H9 (cell line): ENCODE data around the gene MBP. TPM values are rescaled to one million over a fixed set of nuclear protein-coding genes. Genes with fewer than 3 reads are reported as not detected.

Experiments used
- DNase-seq: peaks from one replicate; pipeline ENCODE4 v3.0.0-alpha.2; 2017
- H2AFZ ChIP-seq: one replicate; pipeline ENCODE4 v1.6.1; 2013; ENCODE audit warnings: mild to moderate bottlenecking, low read length, control low read depth, moderate library complexity
- H2AK5ac ChIP-seq: 2 replicates; pipeline ENCODE4 v1.6.1; 2013; ENCODE audit warnings: low read length, control low read depth, mixed read lengths; ENCODE audit not compliant: insufficient read length
- H2BK120ac ChIP-seq: one replicate; pipeline ENCODE4 v1.6.1; 2013; ENCODE audit warnings: low read depth, mild to moderate bottlenecking, low read length, control low read depth, inconsistent platforms; ENCODE audit not compliant: poor library complexity, severe bottlenecking
- H2BK12ac ChIP-seq: 2 replicates; pipeline ENCODE4 v1.6.1; 2013; ENCODE audit warnings: low read length, control low read depth, mixed read lengths, low read depth; ENCODE audit not compliant: insufficient read length
- H2BK15ac ChIP-seq: 2 replicates; pipeline ENCODE4 v1.6.1; 2013; ENCODE audit warnings: low read depth, low read length, control low read depth
- H2BK20ac ChIP-seq: one replicate; pipeline ENCODE4 v1.6.1; 2013; ENCODE audit warnings: low read depth, mild to moderate bottlenecking, low read length, control low read depth, inconsistent platforms; ENCODE audit not compliant: poor library complexity, severe bottlenecking
- H2BK5ac ChIP-seq: 2 replicates; pipeline ENCODE4 v1.6.1; 2013; ENCODE audit warnings: low read length, control low read depth, mixed read lengths; ENCODE audit not compliant: insufficient read length
- H3K14ac ChIP-seq: 2 replicates; pipeline ENCODE4 v1.6.1; 2013; ENCODE audit warnings: low read length, control low read depth; ENCODE audit not compliant: insufficient read depth
- H3K18ac ChIP-seq: 2 replicates; pipeline ENCODE4 v1.6.1; 2013; ENCODE audit warnings: low read depth, mild to moderate bottlenecking, mixed read lengths, low read length, control low read depth; ENCODE audit not compliant: insufficient read length
- H3K23ac ChIP-seq: 2 replicates; pipeline ENCODE4 v1.6.1; 2013; ENCODE audit warnings: low read length, control low read depth, mixed read lengths, low read depth; ENCODE audit not compliant: insufficient read length
- H3K23me2 ChIP-seq: 2 replicates; pipeline ENCODE4 v1.6.1; 2013; ENCODE audit warnings: low read depth, mild to moderate bottlenecking, mixed read lengths, low read length, control low read depth; ENCODE audit not compliant: insufficient read length, poor library complexity, severe bottlenecking
- H3K27ac ChIP-seq: 2 replicates; pipeline ENCODE4 v1.5.1; 2013; ENCODE audit warnings: low read length, control low read depth, mixed read lengths, low read depth; ENCODE audit not compliant: insufficient read length
- H3K27me3 ChIP-seq: 2 replicates; pipeline ENCODE4 v1.6.1; 2013; ENCODE audit warnings: low read length, control low read depth, inconsistent platforms; ENCODE audit not compliant: insufficient read depth
- H3K4ac ChIP-seq: 2 replicates; pipeline ENCODE4 v1.6.1; 2013; ENCODE audit warnings: low read depth, mild to moderate bottlenecking, control low read depth, inconsistent platforms, low read length, moderate library complexity
- H3K4me1 ChIP-seq: 2 replicates; pipeline ENCODE4 v1.6.1; 2013; ENCODE audit warnings: low read length, control low read depth, inconsistent platforms; ENCODE audit not compliant: insufficient read depth
- H3K4me2 ChIP-seq: 2 replicates; pipeline ENCODE4 v1.6.1; 2013; ENCODE audit warnings: low read length, control low read depth, mixed read lengths; ENCODE audit not compliant: insufficient read length, insufficient read depth
- H3K56ac ChIP-seq: 2 replicates; pipeline ENCODE4 v1.6.1; 2013; ENCODE audit warnings: low read depth, mild to moderate bottlenecking, mixed read lengths, low read length, control low read depth; ENCODE audit not compliant: insufficient read length
- H3K79me1 ChIP-seq: 2 replicates; pipeline ENCODE4 v1.6.1; 2013; ENCODE audit warnings: low read depth, mild to moderate bottlenecking, moderate library complexity, low read length, control low read depth, inconsistent platforms; ENCODE audit not compliant: insufficient read depth, poor library complexity, severe bottlenecking
- H3K79me2 ChIP-seq: 2 replicates; pipeline ENCODE4 v1.6.1; 2013; ENCODE audit warnings: low read length, control low read depth, inconsistent platforms; ENCODE audit not compliant: insufficient read depth
- H3K9ac ChIP-seq: 2 replicates; pipeline ENCODE4 v1.6.1; 2013; ENCODE audit warnings: low read length, control low read depth, mixed read lengths; ENCODE audit not compliant: insufficient read length; ENCODE audit errors: extremely low read depth
- H3K9me3 ChIP-seq: one replicate; pipeline ENCODE4 v1.6.1; 2013; ENCODE audit warnings: low read depth, low read length, inconsistent platforms; ENCODE audit not compliant: control insufficient read depth
- H3T11ph ChIP-seq: one replicate; pipeline ENCODE4 v1.6.1; 2013; ENCODE audit warnings: mild to moderate bottlenecking, low read length, control low read depth, inconsistent platforms
- H4K20me1 ChIP-seq: one replicate; pipeline ENCODE4 v1.6.1; 2013; ENCODE audit not compliant: control insufficient read depth, insufficient read length, insufficient read depth
- H4K5ac ChIP-seq: 2 replicates; pipeline ENCODE4 v1.6.1; 2013; ENCODE audit warnings: low read depth, mild to moderate bottlenecking, mixed read lengths, low read length, control low read depth; ENCODE audit not compliant: insufficient read length
- H4K8ac ChIP-seq: replicated peaks from 2 replicates; pipeline ENCODE4 v1.6.1; 2013; ENCODE audit warnings: low read length, control low read depth, mixed read lengths, low read depth; ENCODE audit not compliant: insufficient read length
- H4K91ac ChIP-seq: 2 replicates; pipeline ENCODE4 v1.6.1; 2013; ENCODE audit warnings: low read depth, mild to moderate bottlenecking, moderate library complexity, mixed read lengths, low read length, control low read depth; ENCODE audit not compliant: insufficient read length
- H3K27ac Mint-ChIP-seq, 3 experiments: 2 replicates in 2 of 3; 3 replicates in 1 of 3; pipeline ENCODE4 v1.8.0; 2020 to 2021; ENCODE audit warnings: mixed read lengths in 3 of 3, mild to moderate bottlenecking in 1 of 3, moderate library complexity in 1 of 3
- H3K27me3 Mint-ChIP-seq: 2 replicates; pipeline ENCODE4 v1.8.0; 2021; ENCODE audit warnings: low read depth, mild to moderate bottlenecking, moderate library complexity, mixed read lengths
- H3K36me3 Mint-ChIP-seq, 3 experiments: 2 replicates in 2 of 3; 3 replicates in 1 of 3; pipeline ENCODE4 v1.8.0; 2020 to 2021; ENCODE audit warnings: low read depth in 3 of 3, mixed read lengths in 3 of 3; ENCODE audit not compliant: insufficient read depth in 1 of 3
- H3K4me1 Mint-ChIP-seq, 2 experiments: 2 replicates each; pipeline ENCODE4 v1.8.0; 2020; ENCODE audit warnings: mixed read lengths in 2 of 2
- H3K4me3 Mint-ChIP-seq, 2 experiments: 2 replicates in 1 of 2; 3 replicates in 1 of 2; pipeline ENCODE4 v1.8.0; 2020 to 2021; ENCODE audit warnings: mild to moderate bottlenecking in 2 of 2, mixed read lengths in 2 of 2, moderate library complexity in 1 of 2
- H3K9me3 Mint-ChIP-seq, 2 experiments: 2 replicates in 1 of 2; 3 replicates in 1 of 2; pipeline ENCODE4 v1.8.0; 2020; ENCODE audit warnings: mild to moderate bottlenecking in 2 of 2, mixed read lengths in 2 of 2, moderate library complexity in 1 of 2
- CTCF ChIP-seq: fragments of 200-600 bp; sonication (generic); conservative IDR thresholded peaks from 3 replicates; pipeline ENCODE4 v1.8.0; 2021; ENCODE audit warnings: antibody characterized with exemption, mild to moderate bottlenecking
- WGBS: extraction: QIAGEN DNeasy Blood & Tissue Kit; methylation state at CpG from one replicate; pipeline ENCODE4 v1.1.7; 2013; ENCODE audit warnings: missing lambda C conversion rate, low lambda C conversion rate, mixed read lengths; ENCODE audit not compliant: insufficient read length; ENCODE audit errors: extremely low coverage; 5-methylcytosine and 5-hydroxymethylcytosine counted together
- total RNA-seq: library from RNA; stranded (reverse); gene quantifications from 2 replicates; pipeline ENCODE4 v1.2.1, GENCODE V29; 2021

Gene MBP
- total RNA-seq, 1 experiment from 2014 or later: 8.6 TPM

DNA sequence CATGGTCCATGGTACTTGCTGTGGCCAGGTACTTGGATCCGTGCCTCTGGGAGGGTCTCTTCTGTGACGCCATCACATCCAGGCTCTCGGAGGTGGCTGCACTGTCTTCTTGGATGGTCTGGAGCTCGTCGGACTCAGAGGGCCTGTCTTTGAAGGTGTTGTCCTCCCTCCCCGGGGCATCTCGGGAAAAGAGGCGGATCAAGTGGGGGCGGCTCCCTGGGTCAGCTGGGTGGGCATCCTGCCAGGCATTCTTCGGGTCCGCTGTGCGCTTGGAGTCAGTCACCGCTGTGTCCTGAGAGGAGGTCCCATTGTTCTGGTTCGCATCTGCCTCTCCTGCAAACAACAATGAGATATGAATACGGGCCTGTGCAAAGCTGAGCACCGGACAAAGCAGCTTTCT, 115.6 kb downstream of the MBP start:
- no peak overlapping the region for H2AK5ac ChIP-seq
- no peaks in the 10 kb centered on the region for H3K4me1 ChIP-seq
- H2BK120ac ChIP-seq: no peak overlapping the region
- H3K9me3 ChIP-seq: no peaks in the 10 kb centered on the region
- H3K9ac ChIP-seq: no peak overlapping the region
- H3K27ac ChIP-seq: no peak overlapping the region
- no peak overlapping the region for H3K4ac ChIP-seq
- Mint-ChIP-seq H3K36me3 (peaks cover 0 to 9% (median 2%) of the 10 kb centered on the region in 3 experiments; a peak in 4 of 7 replicates), H3K9me3 (peaks cover 0 to 2% of the 10 kb centered on the region in 2 experiments; a peak in 2 of 5 replicates), H3K27me3 (peaks cover 17% of the 10 kb centered on the region), H3K4me1 (peaks cover 0 to 3% of the 10 kb centered on the region in 2 experiments; a peak in 2 of 4 replicates), H3K27ac (no peak overlapping the region), H3K4me3 (no peak overlapping the region)
- H2AFZ ChIP-seq: no peak overlapping the region
- H2BK5ac ChIP-seq: no peak overlapping the region
- no peaks in the 10 kb centered on the region for H3K79me1 ChIP-seq
- no peaks in the 10 kb centered on the region for H3K27me3 ChIP-seq
- H4K91ac ChIP-seq: no peak overlapping the region
- no peak overlapping the region for H3K14ac ChIP-seq
- no peak overlapping the region for H2BK15ac ChIP-seq
- no peak overlapping the region for H4K8ac ChIP-seq
- H4K5ac ChIP-seq: no peak overlapping the region
- peaks cover 4% of the 10 kb centered on the region for H4K20me1 ChIP-seq
- H3K23ac ChIP-seq: no peak overlapping the region
- WGBS: no CpG with 5 or more reads among the region's 16 CpGs
- H3K56ac ChIP-seq: no peak overlapping the region
- no peak overlapping the region for H2BK12ac ChIP-seq
- no peaks in the 10 kb centered on the region for H3K79me2 ChIP-seq
- TF ChIP-seq CTCF: no peak
- no peak overlapping the region for H3K18ac ChIP-seq
- no peak overlapping the region for H3K4me2 ChIP-seq
- DNase-seq: no peak
- H3K23me2 ChIP-seq: no peaks in the 10 kb centered on the region
- no peak overlapping the region for H3T11ph ChIP-seq
- H2BK20ac ChIP-seq: no peak overlapping the region
